DOHH2 (cell line): Measurements from ENCODE around the gene BPIFB2.

ENCODE experiments used
- CTCF ChIP-seq: fragments of 200-600 bp; sonication (generic); IDR thresholded peaks from one replicate; pipeline ENCODE4 v1.5.1; 2014; ENCODE audit warnings: antibody characterized with exemption, mild to moderate bottlenecking, low read depth, low read length; ENCODE audit not compliant: poor library complexity, severe bottlenecking
- EZH2phosphoT487 ChIP-seq: fragments of 200-600 bp; sonication (generic); IDR thresholded peaks from 2 replicates; pipeline ENCODE4 v1.6.1; 2017; ENCODE audit warnings: borderline replicate concordance, mild to moderate bottlenecking, antibody characterized with exemption, low read length, moderate library complexity, mixed read lengths

GRCh38 chr20:33026072-33026778 lies 18.7 kb downstream of the BPIFB2 start:
- TF ChIP-seq CTCF (no peak), EZH2phosphoT487 (no peak)
